B cell (primary cell): ENCODE measurements around the gene MRPS34. TPM values are rescaled to one million over a fixed set of nuclear protein-coding genes. Genes with fewer than 3 reads are reported as not detected.

Experiments used
- ATAC-seq: fragments of 200-7000 bp; cut with Tn5 transposase; one replicate; pipeline ENCODE4 v1.10.0; 2021; ENCODE audit warnings: low read depth, mild to moderate bottlenecking, moderate number of reproducible peaks, moderate library complexity
- CTCF ChIA-PET: fragments of 350-600 bp; sonication (Branson Sonifier 250); formaldehyde crosslinking; loops from one replicate; lab custom pipeline; 2021; ENCODE audit warnings: antibody characterized with exemption, inconsistent platforms; lab: Charles Lee
- POLR2A ChIA-PET: fragments of 350-600 bp; sonication (Branson Sonifier 250); formaldehyde crosslinking; loops from one replicate; lab custom pipeline; 2021; ENCODE audit warnings: antibody characterized with exemption; lab: Charles Lee
- DNase-seq: peaks from one replicate; pipeline ENCODE4 v3.0.0; 2013
- H2AFZ ChIP-seq: 2 replicates; pipeline ENCODE4 v1.6.1; 2012; ENCODE audit warnings: mild to moderate bottlenecking, low read depth, low read length; ENCODE audit not compliant: insufficient read depth, poor library complexity, severe bottlenecking
- H3K27ac ChIP-seq, 2 donors: 1 replicate in 1 of 2; 2 replicates in 1 of 2; pipeline ENCODE4 v1.5.1; 2012 to 2013; ENCODE audit warnings: low read length in 2 of 2, mild to moderate bottlenecking in 2 of 2, moderate library complexity in 1 of 2
- H3K27me3 ChIP-seq, 4 experiments: fragments of 200-600 bp in 1 of 4; sonication (generic) in 1 of 4; replicated peaks in 1 of 4; 1 replicate in 2 of 4; 2 replicates in 2 of 4; pipeline versions ENCODE4 v1.6.1 to v1.7.0; 2013 to 2016; ENCODE audit warnings: low read length in 3 of 4, mild to moderate bottlenecking in 2 of 4, mixed read lengths in 1 of 4, moderate library complexity in 1 of 4; ENCODE audit not compliant: insufficient read depth in 4 of 4, control insufficient read depth in 3 of 4; ENCODE audit errors: control extremely low read depth in 1 of 4
- H3K36me3 ChIP-seq, 2 experiments: replicated peaks in 1 of 2; 1 replicate in 1 of 2; 2 replicates in 1 of 2; pipeline versions ENCODE4 v1.6.1 to v1.7.1; 2013; ENCODE audit warnings: low read length in 1 of 2; ENCODE audit not compliant: insufficient read depth in 2 of 2, control insufficient read depth in 1 of 2; ENCODE audit errors: control extremely low read depth in 1 of 2, extremely low read depth in 1 of 2
- H3K4me1 ChIP-seq, 2 donors: fragments of 200-600 bp in 1 of 2; sonication (generic) in 1 of 2; 1 replicate in 1 of 2; 2 replicates in 1 of 2; pipeline versions ENCODE4 v1.5.1 to v1.6.1; 2013 to 2017; ENCODE audit warnings: low read length in 2 of 2; ENCODE audit not compliant: control insufficient read depth in 2 of 2, insufficient read depth in 2 of 2
- H3K4me2 ChIP-seq: replicated peaks from 2 replicates; pipeline ENCODE3; 2012; ENCODE audit warnings: mild to moderate bottlenecking, low read depth, low read length; ENCODE audit not compliant: poor library complexity, severe bottlenecking
- H3K4me3 ChIP-seq, 5 experiments: fragments of 200-600 bp in 1 of 5; sonication (generic) in 1 of 5; 1 replicate in 3 of 5; 2 replicates in 2 of 5; pipeline versions ENCODE4 v1.5.1 to v1.7.0; 2011 to 2016; ENCODE audit warnings: low read length in 4 of 5, mild to moderate bottlenecking in 4 of 5, low read depth in 2 of 5, control low read depth in 1 of 5, moderate library complexity in 1 of 5; ENCODE audit not compliant: insufficient read depth in 1 of 5; ENCODE audit errors: control extremely low read depth in 1 of 5, extremely low read depth in 1 of 5
- H3K79me2 ChIP-seq: fragments of 200-600 bp; sonication (generic); one replicate; pipeline ENCODE4 v1.6.0; 2016; ENCODE audit warnings: low read length; ENCODE audit not compliant: control insufficient read depth, insufficient read depth
- H3K9ac ChIP-seq: fragments of 200-600 bp; sonication (generic); 2 replicates; pipeline ENCODE4 v1.6.1; 2017; ENCODE audit warnings: mild to moderate bottlenecking, low read length, moderate library complexity
- H3K9me3 ChIP-seq, 3 donors: one replicate each; pipeline versions ENCODE4 v1.6.1 to v1.7.1; 2013; ENCODE audit warnings: low read length in 2 of 3; ENCODE audit not compliant: control insufficient read depth in 2 of 3, insufficient read depth in 1 of 3; ENCODE audit errors: control extremely low read depth in 1 of 3
- H4K20me1 ChIP-seq: 2 replicates; pipeline ENCODE4 v1.6.0; 2012; ENCODE audit warnings: mild to moderate bottlenecking, low read length; ENCODE audit not compliant: insufficient read depth, control insufficient read depth, poor library complexity, severe bottlenecking
- H3K27ac Mint-ChIP-seq: one replicate; pipeline ENCODE4 v1.8.0; 2021; ENCODE audit warnings: mixed read lengths
- H3K27me3 Mint-ChIP-seq: one replicate; pipeline ENCODE4 v1.8.0; 2021; ENCODE audit warnings: mixed read lengths
- H3K4me1 Mint-ChIP-seq: one replicate; pipeline ENCODE4 v1.8.0; 2021; ENCODE audit warnings: mixed read lengths
- H3K4me3 Mint-ChIP-seq: one replicate; pipeline ENCODE4 v1.8.0; 2021; ENCODE audit warnings: mixed read lengths
- H3K9me3 Mint-ChIP-seq: one replicate; pipeline ENCODE4 v1.8.0; 2022; ENCODE audit warnings: mixed read lengths; ENCODE audit not compliant: insufficient read depth
- EZH2 ChIP-seq: IDR thresholded peaks from 2 replicates; pipeline ENCODE4 v1.6.1; 2012; ENCODE audit warnings: borderline replicate concordance, low read depth, mild to moderate bottlenecking, moderate library complexity, low read length; ENCODE audit not compliant: insufficient read depth, poor library complexity, severe bottlenecking
- WGBS: methylation state at CpG from one replicate; pipeline ENCODE4 v1.1.5; 2013; ENCODE audit warnings: missing lambda C conversion rate; ENCODE audit not compliant: insufficient coverage; 5-methylcytosine and 5-hydroxymethylcytosine counted together
- intact Hi-C: fragments of 100-400 bp; cut with micrococcal nuclease; formaldehyde crosslinking; loops from one replicate; pipeline ENCODE4 v1.10.0; 2022
- polyA plus RNA-seq: library from polyadenylated mRNA; depleted of rRNA; stranded (reverse); fragments of >200 nt; gene quantifications from 2 replicates; pipeline ENCODE4 v1.2.3, GENCODE V29; 2012
- total RNA-seq, 2 donors: library from RNA; stranded (reverse); fragments of 120-200 nt in 1 of 2; gene quantifications; 1 replicate in 1 of 2; 2 replicates in 1 of 2; pipeline versions ENCODE4 v1.2.3 to v1.2.4, GENCODE V29; 2013 to 2022
- TF ChIP-seq, protein P1 (sequence below): fragments of 200-600 bp; IDR thresholded peaks from one replicate; pipeline ENCODE4 v1.8.0; 2022; ENCODE audit warnings: antibody characterized with exemption, mild to moderate bottlenecking

MRPS34 gene
- total and polyA plus RNA-seq, 2 donors (not counting 1 experiment from before 2014, with no cell fraction given): 44.6 to 55.2 TPM

DNA sequence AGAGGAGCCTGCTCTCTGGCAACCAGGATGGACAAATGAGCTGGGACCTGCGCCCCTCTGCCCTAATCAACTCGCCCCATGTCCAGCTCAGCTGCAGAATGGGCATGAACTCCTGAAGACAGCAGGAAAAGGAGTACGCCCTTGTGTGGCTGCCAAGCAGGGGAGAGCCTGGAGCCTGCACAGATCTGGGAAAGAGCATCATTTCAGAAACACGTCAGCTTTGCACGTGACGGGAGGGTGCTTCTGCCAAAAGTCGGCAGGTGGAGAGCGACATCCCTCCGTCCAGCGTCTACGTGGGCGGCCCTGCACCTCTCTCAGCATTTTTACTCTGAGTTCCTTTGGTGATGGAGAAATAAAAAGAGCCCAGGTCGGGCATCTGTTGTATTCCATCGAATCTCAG lies 20.1 kb downstream of the MRPS34 start:
- no peaks in the 10 kb centered on the region for H3K9me3 ChIP-seq
- no peak overlapping the region for H3K9ac ChIP-seq
- no peaks in the 10 kb centered on the region for H3K9me3 Mint-ChIP-seq
- POLR2A ChIA-PET: no interaction called here
- no peak overlapping the region for H3K4me3 ChIP-seq
- no peak overlapping the region for H3K27ac ChIP-seq
- peaks cover 10% of the 10 kb centered on the region for H4K20me1 ChIP-seq
- no peaks in the 10 kb centered on the region for H3K27me3 ChIP-seq
- TF ChIP-seq, protein P1, sequence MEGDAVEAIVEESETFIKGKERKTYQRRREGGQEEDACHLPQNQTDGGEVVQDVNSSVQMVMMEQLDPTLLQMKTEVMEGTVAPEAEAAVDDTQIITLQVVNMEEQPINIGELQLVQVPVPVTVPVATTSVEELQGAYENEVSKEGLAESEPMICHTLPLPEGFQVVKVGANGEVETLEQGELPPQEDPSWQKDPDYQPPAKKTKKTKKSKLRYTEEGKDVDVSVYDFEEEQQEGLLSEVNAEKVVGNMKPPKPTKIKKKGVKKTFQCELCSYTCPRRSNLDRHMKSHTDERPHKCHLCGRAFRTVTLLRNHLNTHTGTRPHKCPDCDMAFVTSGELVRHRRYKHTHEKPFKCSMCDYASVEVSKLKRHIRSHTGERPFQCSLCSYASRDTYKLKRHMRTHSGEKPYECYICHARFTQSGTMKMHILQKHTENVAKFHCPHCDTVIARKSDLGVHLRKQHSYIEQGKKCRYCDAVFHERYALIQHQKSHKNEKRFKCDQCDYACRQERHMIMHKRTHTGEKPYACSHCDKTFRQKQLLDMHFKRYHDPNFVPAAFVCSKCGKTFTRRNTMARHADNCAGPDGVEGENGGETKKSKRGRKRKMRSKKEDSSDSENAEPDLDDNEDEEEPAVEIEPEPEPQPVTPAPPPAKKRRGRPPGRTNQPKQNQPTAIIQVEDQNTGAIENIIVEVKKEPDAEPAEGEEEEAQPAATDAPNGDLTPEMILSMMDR: no peak
- TF ChIP-seq EZH2: no peak
- no peak for DNase-seq
- no peaks in the 10 kb centered on the region for H3K27me3 Mint-ChIP-seq
- peaks cover 0 to 50% of the 10 kb centered on the region in 2 experiments for H3K36me3 ChIP-seq
- H3K27ac Mint-ChIP-seq: no peak overlapping the region
- no peak overlapping the region for H2AFZ ChIP-seq
- H3K4me2 ChIP-seq: no peak overlapping the region
- peaks cover 6% of the 10 kb centered on the region for H3K79me2 ChIP-seq
- no peak for ATAC-seq
- no peak overlapping the region for H3K4me3 Mint-ChIP-seq
- H3K4me1 ChIP-seq: no peaks in the 10 kb centered on the region
- intact Hi-C loops: no loop called here
- H3K4me1 Mint-ChIP-seq: no peaks in the 10 kb centered on the region
- WGBS: 96% methylated on average over 12 of the region's 14 CpGs
- CTCF ChIA-PET: no interaction called here

DNA sequence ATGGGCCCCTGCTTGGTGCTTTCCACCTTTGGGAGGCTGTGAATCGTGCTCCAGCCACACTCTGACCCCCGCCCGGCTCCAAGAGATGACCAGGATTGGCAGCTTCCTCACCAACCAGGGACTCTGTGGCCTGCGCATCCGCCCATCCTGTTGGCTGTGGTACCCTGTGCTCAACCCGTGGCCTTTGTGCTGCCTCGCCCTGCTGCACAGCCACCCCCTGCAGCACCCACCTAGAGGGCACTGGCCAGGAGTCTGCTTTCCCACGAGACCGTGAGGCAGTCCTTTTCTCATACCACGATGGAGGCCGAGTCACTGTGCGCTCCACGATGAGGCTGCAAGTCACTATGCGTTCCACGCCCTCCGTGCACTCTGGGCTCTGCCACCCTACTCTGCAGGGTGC lies 21.0 kb downstream of the MRPS34 start:
- Mint-ChIP-seq H3K27me3 (no peaks in the 10 kb centered on the region), H3K4me1 (no peaks in the 10 kb centered on the region), H3K27ac (no peak overlapping the region), H3K9me3 (no peaks in the 10 kb centered on the region), H3K4me3 (no peak overlapping the region)
- Histone ChIP-seq H3K27me3 (no peaks in the 10 kb centered on the region), H3K36me3 (peaks cover 0 to 56% of the 10 kb centered on the region in 2 experiments), H3K27ac (no peak overlapping the region), H3K4me3 (no peak overlapping the region), H3K4me1 (no peaks in the 10 kb centered on the region), H3K4me2 (no peak overlapping the region), H4K20me1 (peaks cover 17% of the 10 kb centered on the region), H3K9me3 (no peaks in the 10 kb centered on the region), H3K9ac (no peak overlapping the region), H2AFZ (no peak overlapping the region), H3K79me2 (peaks cover 15% of the 10 kb centered on the region)
- no peak for DNase-seq
- WGBS: 98% methylated on average over 16 of the region's 16 CpGs
- POLR2A ChIA-PET: no interaction called here
- CTCF ChIA-PET: no interaction called here
- intact Hi-C loops: no loop called here
- ATAC-seq: no peak
- TF ChIP-seq EZH2: no peak
- TF ChIP-seq, protein P1: no peak
